B cell (primary cell): ENCODE data around the gene PEX5.

ENCODE experiments used
- CTCF ChIP-seq: fragments of 200-600 bp; IDR thresholded peaks from one replicate; pipeline ENCODE4 v1.8.0; 2022; ENCODE audit warnings: antibody characterized with exemption, mild to moderate bottlenecking
- EZH2 ChIP-seq: IDR thresholded peaks from 2 replicates; pipeline ENCODE4 v1.6.1; 2012; ENCODE audit warnings: borderline replicate concordance, low read depth, mild to moderate bottlenecking, moderate library complexity, low read length; ENCODE audit not compliant: insufficient read depth, poor library complexity, severe bottlenecking

GRCh38 chr12:7210642-7211151 lies 21.2 kb downstream of the PEX5 start:
- TF ChIP-seq CTCF (no peak), EZH2 (no peak)
